NCI-H1105 treated with DMSO at 0.1 percent for 48 hours (cell line): ENCODE results near the gene PLXND1.
"Not testable (repeated sequence)": the region's sequence is repeated elsewhere in the genome, so short reads cannot be mapped to it uniquely, and the experiment has no call there.

Source experiments
- DNase-seq: peaks from one replicate; lab custom pipeline; 2025; lab: John Stamatoyannopoulos, UW

The PLXND1 gene

GRCh38 chr3:129614435-129614834, 8.0 kb upstream of the PLXND1 start:
- DNase-seq = no peak

GRCh38 chr3:129613367-129613740, 6.9 kb upstream of the PLXND1 start:
- DNase-seq = no peak

GRCh38 chr3:129612534-129613366, 6.3 kb upstream of the PLXND1 start:
- DNase-seq = no peak

GRCh38 chr3:129611812-129612533, 5.5 kb upstream of the PLXND1 start:
- DNase-seq = no peak

GRCh38 chr3:129611446-129611800, 4.9 kb upstream of the PLXND1 start:
- DNase-seq = no peak

GRCh38 chr3:129610794-129611445, 4.4 kb upstream of the PLXND1 start:
- not testable (repeated sequence) for DNase-seq

GRCh38 chr3:129610276-129610675, 3.8 kb upstream of the PLXND1 start:
- no peak for DNase-seq

- DNase-seq = no peak
Measured at GRCh38 chr3:129609591-129610182, 3.2 kb upstream of the PLXND1 start.

GRCh38 chr3:129608936-129609590, 2.6 kb upstream of the PLXND1 start:
- DNase-seq = no peak

- no peak for DNase-seq
Measured at GRCh38 chr3:129608087-129608935, 1.8 kb upstream of the PLXND1 start.

- DNase-seq = no peak
Measured at GRCh38 chr3:129607391-129608068, 1.1 kb upstream of the PLXND1 start.

GRCh38 chr3:129605922-129606635, 397 bp downstream of the PLXND1 start:
- peak; percentile 51 for DNase-seq

GRCh38 chr3:129605203-129605921, 1.1 kb downstream of the PLXND1 start:
- peak; percentile 61 for DNase-seq

GRCh38 chr3:129604767-129605166, 1.7 kb downstream of the PLXND1 start:
- peak; percentile 16 for DNase-seq

GRCh38 chr3:129603991-129604749, 2.3 kb downstream of the PLXND1 start:
- DNase-seq = no peak

- no peak for DNase-seq
Measured at GRCh38 chr3:129603561-129603942, 2.9 kb downstream of the PLXND1 start.

GRCh38 chr3:129602730-129603560, 3.5 kb downstream of the PLXND1 start:
- no peak for DNase-seq

- no peak for DNase-seq
Measured at GRCh38 chr3:129602309-129602708, 4.2 kb downstream of the PLXND1 start.
